Activated CD4-positive, alpha-beta T cell treated with anti-CD3 and anti-CD28 coated beads, Interleukin-2, Interleukin-6, amounts not matched to agents 100 ng/mL and 50 ng/mL, durations not matched to agents 16 hours and 8 hours (primary cell): ENCODE data around the gene KLHL3.

ENCODE experiments used
- DNase-seq: peaks from one replicate; pipeline ENCODE4 v3.0.0-alpha.2; 2020

KLHL3 gene

GRCh38 chr5:137741718-137742117 lies 5.8 kb upstream of the KLHL3 start:
- DNase-seq, result no peak

GRCh38 chr5:137739737-137740136 lies 3.8 kb upstream of the KLHL3 start:
- DNase-seq, result no peak

DNA sequence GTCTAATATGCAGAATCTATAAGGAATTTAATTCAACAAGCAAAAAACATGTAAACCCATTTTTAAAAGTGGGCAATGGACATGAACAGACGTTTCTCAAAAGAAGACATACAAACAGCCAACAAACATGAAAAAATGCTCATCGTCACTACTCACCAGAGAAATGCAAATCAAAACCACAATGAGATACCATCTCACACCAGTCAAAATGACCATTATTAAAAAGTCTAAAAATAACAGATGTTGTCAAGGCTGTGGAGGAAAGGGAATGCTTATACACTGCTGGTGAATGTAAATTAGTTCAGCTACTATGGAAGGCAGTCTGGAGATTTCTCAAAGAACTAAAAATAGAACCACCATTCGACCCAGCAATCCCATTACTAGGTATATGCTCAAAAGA lies 3.1 kb upstream of the KLHL3 start:
- DNase-seq, result no peak

GRCh38 chr5:137737349-137738131 lies 1.7 kb upstream of the KLHL3 start:
- DNase-seq, result peak; percentile 25

GRCh38 chr5:137736496-137736895 lies 607 bp upstream of the KLHL3 start:
- no peak for DNase-seq

GRCh38 chr5:137734962-137735554 lies 831 bp downstream of the KLHL3 start:
- DNase-seq, result peak; percentile 25

DNA sequence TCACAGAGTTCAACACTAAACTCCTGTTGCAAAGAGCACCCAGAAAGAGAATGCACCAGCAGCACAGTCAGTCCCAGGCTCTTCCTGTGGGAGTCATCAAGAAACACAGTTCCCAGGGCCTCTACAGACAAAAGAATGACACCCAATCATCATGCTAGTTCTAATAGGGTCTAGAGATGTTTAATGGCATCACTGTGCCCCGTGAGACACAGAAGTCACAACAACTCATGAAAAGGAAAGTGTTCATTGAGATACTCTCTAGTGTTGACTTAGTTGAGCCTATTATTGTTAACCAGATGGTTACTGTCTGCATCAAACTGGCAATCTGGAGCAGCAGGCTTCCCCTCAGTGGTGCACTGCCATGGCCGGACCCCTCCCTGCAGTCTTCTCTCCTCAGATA lies 1.6 kb downstream of the KLHL3 start:
- no peak for DNase-seq

GRCh38 chr5:137733922-137734321 lies 2.0 kb downstream of the KLHL3 start:
- no peak for DNase-seq

DNA sequence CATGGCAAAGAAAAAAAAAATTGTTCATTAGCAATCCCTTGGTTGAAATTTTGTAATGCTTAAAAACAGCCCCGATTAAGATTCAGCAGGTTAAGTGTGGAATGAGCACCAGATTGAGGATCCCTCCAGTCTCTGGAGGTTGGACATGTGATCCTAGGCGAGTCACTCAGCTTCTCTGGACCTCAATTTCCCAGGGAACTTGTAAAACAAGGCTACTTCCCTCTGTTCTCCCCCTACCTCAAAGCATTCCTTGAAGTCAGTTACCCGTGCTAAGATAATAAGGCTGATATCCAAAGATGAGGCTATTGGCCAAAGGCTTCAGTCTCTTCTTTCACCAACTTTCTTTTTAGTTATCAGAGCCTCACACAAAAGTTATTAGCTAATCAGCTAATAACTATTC lies 2.9 kb downstream of the KLHL3 start:
- no peak for DNase-seq

DNA sequence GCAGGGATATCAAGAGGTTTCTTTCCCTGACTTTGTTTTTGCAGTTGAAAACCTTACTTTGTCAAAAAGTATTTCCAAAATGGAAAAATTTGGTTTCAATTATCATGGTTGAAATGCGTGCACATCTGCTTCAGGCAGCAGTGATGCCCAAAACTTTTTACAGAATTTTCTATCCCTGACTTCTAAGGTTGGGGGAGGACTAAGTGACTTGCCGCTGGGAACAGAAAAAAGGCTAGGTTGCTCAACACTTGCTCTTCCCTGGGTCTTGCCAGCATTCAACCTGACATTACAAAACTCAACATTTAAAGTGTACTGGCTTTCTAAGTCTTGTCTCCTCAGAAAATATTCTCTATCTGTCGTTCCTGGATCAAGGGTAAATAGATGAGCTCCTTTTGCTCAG lies 4.7 kb downstream of the KLHL3 start:
- no peak for DNase-seq

DNA sequence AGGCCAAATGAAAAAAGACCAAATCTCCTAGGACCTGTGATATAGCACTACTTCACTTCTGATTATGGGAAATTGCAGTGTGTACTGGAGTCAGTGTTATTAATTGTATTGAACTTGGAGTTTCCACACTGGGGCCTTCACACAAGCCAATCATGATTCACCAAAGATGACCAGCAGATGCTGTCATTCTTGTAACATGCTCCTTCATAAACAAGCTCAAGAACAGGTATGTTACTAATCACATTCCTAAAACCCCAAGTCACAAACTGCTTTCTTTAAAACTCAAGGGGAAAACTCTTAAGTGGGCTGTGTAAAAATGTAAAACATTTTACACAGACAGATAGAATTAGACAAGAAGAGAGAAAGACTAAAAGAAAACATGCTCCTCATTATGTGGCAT lies 5.6 kb downstream of the KLHL3 start:
- DNase-seq, result no peak

GRCh38 chr5:137728048-137728447 lies 7.8 kb downstream of the KLHL3 start:
- DNase-seq, result no peak

GRCh38 chr5:137727623-137728022 lies 8.3 kb downstream of the KLHL3 start:
- no peak for DNase-seq

GRCh38 chr5:137724251-137724650 lies 11.6 kb downstream of the KLHL3 start:
- no peak for DNase-seq

- DNase-seq, result no peak
These were observed 17.3 kb downstream of the KLHL3 start for GRCh38 chr5:137718611-137719010.

DNA sequence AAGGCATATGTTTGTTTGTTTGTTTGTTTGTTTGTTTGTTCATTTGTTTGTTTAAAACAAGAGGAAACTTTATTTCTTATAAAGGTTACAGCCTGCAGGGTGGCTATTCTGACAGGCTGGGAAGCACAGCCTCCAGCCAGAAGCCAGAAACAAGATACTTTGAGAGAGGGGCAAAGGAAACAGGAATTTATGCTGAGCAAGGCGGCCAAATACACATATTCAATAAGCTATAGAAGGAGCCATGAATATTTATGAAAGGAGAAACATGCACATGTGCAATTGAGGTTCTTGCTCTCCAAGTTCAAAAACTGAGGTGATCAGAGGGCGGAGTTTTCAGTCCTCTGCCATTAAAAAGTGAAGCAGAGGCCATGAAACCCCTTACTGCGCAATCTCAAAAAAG lies 19.6 kb downstream of the KLHL3 start:
- DNase-seq, result no peak

DNA sequence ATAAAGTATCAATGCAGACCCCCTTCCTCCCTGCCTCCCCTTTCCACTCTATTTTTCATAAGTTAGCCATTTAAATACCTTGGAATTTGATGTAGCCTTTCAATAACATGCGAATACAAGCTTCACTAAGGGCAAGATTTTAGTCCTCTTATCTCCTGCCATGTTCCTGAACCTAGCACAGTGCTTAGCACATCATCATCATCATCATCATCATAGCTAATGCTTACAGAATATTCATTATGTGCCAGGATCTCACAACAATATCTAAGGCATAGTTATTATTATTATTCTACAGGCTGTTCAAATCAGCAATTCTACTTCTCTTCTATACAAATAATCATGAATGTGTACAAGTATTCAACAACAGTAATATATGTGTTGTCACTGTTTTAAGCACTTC lies 20.4 kb downstream of the KLHL3 start:
- DNase-seq, result no peak

GRCh38 chr5:137714946-137715345 lies 20.9 kb downstream of the KLHL3 start:
- DNase-seq, result no peak

DNA sequence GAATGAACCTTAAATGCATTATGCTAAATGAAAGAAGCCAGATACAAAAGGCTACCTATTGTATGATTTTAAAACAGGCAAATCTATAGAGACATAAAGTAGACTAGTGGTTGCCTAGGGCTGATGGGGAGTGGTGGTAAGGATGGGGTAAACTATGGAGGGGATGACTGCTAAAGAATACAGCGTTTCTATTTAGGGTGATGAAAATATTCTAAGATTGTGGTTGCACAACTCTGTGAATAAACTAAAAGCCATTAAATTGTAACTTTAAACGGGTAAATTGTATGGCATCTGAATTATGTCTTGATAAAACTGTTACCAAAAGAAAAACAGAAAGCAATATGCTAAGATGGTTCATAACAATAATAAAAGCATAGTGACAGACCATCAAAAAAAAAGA lies 21.4 kb downstream of the KLHL3 start:
- no peak for DNase-seq

DNA sequence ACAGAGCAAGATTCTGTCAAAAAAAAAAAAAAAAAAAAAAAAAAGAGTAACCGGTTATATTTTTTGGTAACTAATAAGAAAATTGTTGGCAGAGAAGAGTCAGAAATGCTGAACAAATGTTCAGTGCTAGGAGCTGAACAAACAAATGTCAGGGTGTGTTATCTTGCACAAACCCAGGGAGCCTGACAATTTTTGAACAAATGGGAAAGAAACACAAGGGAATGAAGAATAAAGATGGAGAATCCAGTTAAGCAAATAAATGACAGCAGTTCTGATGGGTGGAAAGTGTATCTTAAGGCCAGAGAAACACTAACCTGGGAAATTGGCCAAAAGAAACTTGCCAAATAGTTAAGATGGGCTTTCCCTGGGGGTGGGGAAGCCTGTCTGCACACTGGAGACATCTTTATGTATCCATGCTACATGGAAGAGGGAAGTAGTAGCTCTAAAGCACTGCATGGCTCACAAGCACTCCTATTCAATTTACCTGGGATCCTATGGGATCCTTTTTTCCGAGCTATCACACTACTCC lies 23.7 kb downstream of the KLHL3 start:
- DNase-seq, result no peak

- DNase-seq, result no peak
These were observed 25.8 kb downstream of the KLHL3 start for GRCh38 chr5:137710086-137710485.

- no peak for DNase-seq
These were observed 26.9 kb downstream of the KLHL3 start for GRCh38 chr5:137708796-137709559.

GRCh38 chr5:137708062-137708461 lies 27.8 kb downstream of the KLHL3 start:
- no peak for DNase-seq

- no peak for DNase-seq
These were observed 29.0 kb downstream of the KLHL3 start for GRCh38 chr5:137706841-137707240.
